SK-N-SH (cell line): Measurements from ENCODE around the gene CYP51A1. TPM values are rescaled to one million over a fixed set of nuclear protein-coding genes. Genes with fewer than 3 reads are reported as not detected.

Experiments used
- CTCF ChIA-PET: fragments of 300-600, 350-600 bp; formaldehyde crosslinking; extraction: SDS; loops from one replicate; lab custom pipeline; 2021; lab: Yijun Ruan, JAX
- POLR2A ChIA-PET: fragments of 350-600 bp; sonication (Branson Sonifier 250); formaldehyde crosslinking; extraction: SDS; loops from one replicate; lab custom pipeline; 2020; ENCODE audit warnings: antibody characterized with exemption, inconsistent platforms; lab: Yijun Ruan, JAX
- DNase-seq: peaks from one replicate; pipeline ENCODE4 v3.0.0; 2012
- H2AFZ ChIP-seq: fragments of 200-600 bp; sonication (generic); 2 replicates; pipeline ENCODE4 v1.8.1; 2016; ENCODE audit warnings: antibody characterized with exemption, mild to moderate bottlenecking, low read depth
- H3F3A ChIP-seq: fragments of 200-600 bp; sonication (generic); replicated peaks from 2 replicates; pipeline ENCODE3; 2016; ENCODE audit warnings: antibody characterized with exemption, mild to moderate bottlenecking; ENCODE audit not compliant: insufficient read depth
- H3K27ac ChIP-seq, 2 experiments: fragments of 200-500 bp in 1 of 2; fragments of 200-600 bp in 1 of 2; sonication (Bioruptor generic) in 1 of 2; sonication (generic), shearing (Covaris generic) in 1 of 2; 2 replicates each; pipeline versions ENCODE4 v1.5.1 to v1.6.1; 2014 to 2016; ENCODE audit warnings: low read depth in 2 of 2, inconsistent platforms in 1 of 2, low read length in 1 of 2, mild to moderate bottlenecking in 1 of 2, mixed read lengths in 1 of 2
- H3K27me3 ChIP-seq: fragments of 200-600 bp; sonication (generic), shearing (Covaris generic); 2 replicates; pipeline ENCODE4 v1.6.1; 2016; ENCODE audit warnings: mixed run types; ENCODE audit not compliant: insufficient read depth
- H3K36me3 ChIP-seq, 2 experiments: fragments of 200-500 bp in 1 of 2; fragments of 200-600 bp in 1 of 2; sonication (Bioruptor generic) in 1 of 2; sonication (generic) in 1 of 2; replicated peaks in 1 of 2; 2 replicates each; pipeline versions ENCODE3 to v1.5.1; 2014 to 2016; ENCODE audit warnings: low read length in 1 of 2, mild to moderate bottlenecking in 1 of 2; ENCODE audit not compliant: insufficient read depth in 2 of 2, control insufficient read depth in 1 of 2
- H3K4me1 ChIP-seq, 2 experiments: fragments of 200-500 bp in 1 of 2; fragments of 200-600 bp in 1 of 2; sonication (Bioruptor generic) in 1 of 2; sonication (generic), shearing (Covaris generic) in 1 of 2; 2 replicates each; pipeline versions ENCODE4 v1.5.1 to v1.6.1; 2014 to 2016; ENCODE audit warnings: low read depth in 1 of 2, low read length in 1 of 2, mixed run types in 1 of 2; ENCODE audit not compliant: insufficient read depth in 2 of 2, control insufficient read depth in 1 of 2
- H3K4me2 ChIP-seq: fragments of 200-600 bp; sonication (generic), shearing (Covaris generic); 2 replicates; pipeline ENCODE4 v1.6.1; 2017; ENCODE audit warnings: mixed run types
- H3K4me3 ChIP-seq, 2 experiments: fragments of 200-500 bp in 1 of 2; fragments of 200-600 bp in 1 of 2; sonication (Bioruptor generic) in 1 of 2; sonication (generic), shearing (Covaris generic) in 1 of 2; 2 replicates each; pipeline versions ENCODE4 v1.5.1 to v1.8.1; 2014 to 2016; ENCODE audit warnings: low read depth in 2 of 2, inconsistent platforms in 1 of 2, low read length in 1 of 2, mild to moderate bottlenecking in 1 of 2, mixed read lengths in 1 of 2, moderate library complexity in 1 of 2
- H3K79me2 ChIP-seq: fragments of 200-600 bp; sonication (generic); 2 replicates; pipeline ENCODE4 v1.8.1; 2017; ENCODE audit warnings: mild to moderate bottlenecking; ENCODE audit not compliant: insufficient read depth
- H3K9ac ChIP-seq: fragments of 200-600 bp; sonication (generic); 2 replicates; pipeline ENCODE4 v1.6.1; 2017; ENCODE audit warnings: mixed run types
- H3K9me2 ChIP-seq: fragments of 200-600 bp; sonication (generic); 2 replicates; pipeline ENCODE4 v1.6.1; 2017; ENCODE audit warnings: mixed run types
- H3K9me3 ChIP-seq: fragments of 200-600 bp; sonication (generic); 2 replicates; pipeline ENCODE4 v1.6.1; 2017; ENCODE audit warnings: mixed run types, mild to moderate bottlenecking, moderate library complexity
- H4K20me1 ChIP-seq: fragments of 200-600 bp; sonication (generic); 2 replicates; pipeline ENCODE4 v1.6.1; 2017; ENCODE audit warnings: mild to moderate bottlenecking, mixed run types; ENCODE audit not compliant: insufficient read depth
- CHD2 ChIP-seq: fragments of 150-350 bp; IDR thresholded peaks from 2 replicates; pipeline ENCODE4 v1.6.1; 2018; ENCODE audit warnings: low read length; ENCODE audit not compliant: partially characterized antibody
- CTCF ChIP-seq: fragments of 200-600 bp; sonication (generic); IDR thresholded peaks from 2 replicates; pipeline ENCODE4 v1.6.1; 2017; ENCODE audit warnings: antibody characterized with exemption, mild to moderate bottlenecking, moderate library complexity
- EP300 ChIP-seq, 2 experiments: IDR thresholded peaks; 2 replicates each; pipeline versions ENCODE4 v1.4.0 to v1.6.1; 2012; ENCODE audit warnings: borderline replicate concordance in 1 of 2, low read depth in 1 of 2, low read length in 1 of 2
- GATA2 ChIP-seq: sonication (generic); formaldehyde crosslinking; IDR thresholded peaks from 2 replicates; pipeline ENCODE4 v1.5.0; 2020; ENCODE audit warnings: mild to moderate bottlenecking, missing genetic modification reagents
- JUND ChIP-seq: IDR thresholded peaks from 2 replicates; pipeline ENCODE4 v1.4.0; 2012
- NRF1 ChIP-seq: IDR thresholded peaks from 2 replicates; pipeline ENCODE4 v1.6.1; 2012; ENCODE audit warnings: low read depth, mild to moderate bottlenecking, low read length
- POLR2AphosphoS5 ChIP-seq: IDR thresholded peaks from 2 replicates; pipeline ENCODE4 v1.6.1; 2012; ENCODE audit warnings: low read depth, low read length
- RAD21 ChIP-seq: IDR thresholded peaks from 2 replicates; pipeline ENCODE4 v1.6.1; 2012; ENCODE audit warnings: mild to moderate bottlenecking, low read length
- RCOR1 ChIP-seq: fragments of 150-350 bp; IDR thresholded peaks from 2 replicates; pipeline ENCODE4 v1.6.1; 2017; ENCODE audit warnings: antibody characterized with exemption, low read length
- SIN3A ChIP-seq: IDR thresholded peaks from 2 replicates; pipeline ENCODE4 v1.6.1; 2012; ENCODE audit warnings: low read depth, mild to moderate bottlenecking, low read length, moderate library complexity, borderline replicate concordance
- TAF1 ChIP-seq: IDR thresholded peaks from 2 replicates; pipeline ENCODE4 v1.6.1; 2012; ENCODE audit warnings: low read depth, mild to moderate bottlenecking, low read length, moderate library complexity, borderline replicate concordance
- TCF12 ChIP-seq: IDR thresholded peaks from 2 replicates; pipeline ENCODE4 v1.4.0; 2012
- USF1 ChIP-seq: IDR thresholded peaks from 2 replicates; pipeline ENCODE4 v1.4.0; 2012; ENCODE audit warnings: low read depth, borderline replicate concordance
- YY1 ChIP-seq: IDR thresholded peaks from 2 replicates; pipeline ENCODE4 v1.4.0; 2012; ENCODE audit warnings: low read depth, mild to moderate bottlenecking
- ZBTB33 ChIP-seq: IDR thresholded peaks from 2 replicates; pipeline ENCODE4 v1.4.0; 2012; ENCODE audit warnings: low read depth, borderline replicate concordance
- WGBS: methylation state at CpG from one replicate; pipeline ENCODE4 v1.1.6; 2017; ENCODE audit warnings: low lambda C conversion rate; 5-methylcytosine and 5-hydroxymethylcytosine counted together
- polyA plus RNA-seq, 3 experiments: library from polyadenylated mRNA; depleted of rRNA; stranded (reverse); fragments of >200 nt; gene quantifications; 2 replicates each; pipeline ENCODE4 v1.2.3, GENCODE V29; 2012
- TF ChIP-seq, protein P1 (sequence below): fragments of 150-350 bp; IDR thresholded peaks from 2 replicates; pipeline ENCODE4 v1.6.1; 2016; ENCODE audit warnings: mild to moderate bottlenecking, low read depth, low read length
- TF ChIP-seq, protein P2 (sequence below): IDR thresholded peaks from 2 replicates; pipeline ENCODE4; 2012

Gene CYP51A1
- polyA plus RNA-seq, 1 of the 3 experiments (the other 2 are of a cell fraction): 4.7 TPM

- TF ChIP-seq NRF1 (no peak), SIN3A (no peak), USF1 (no peak), ZBTB33 (no peak), EP300 (IDR thresholded peaks at IDR 0.05; ENCODE audit: borderline replicate concordance in 1 of 2, low read depth in 1 of 2, low read length in 1 of 2) (no peak)
Measured at GRCh38 chr7:92135052-92135889, 994 bp upstream of the CYP51A1 start (continued).

- H3K36me3 ChIP-seq: peaks cover 16 to 28% of the 10 kb centered on the region in 2 experiments
- peak; percentile 92 for DNase-seq
- peak overlapping the region; percentile 97 for H3K9ac ChIP-seq
- H3K79me2 ChIP-seq: peaks cover 38% of the 10 kb centered on the region
- ChIA-PET CTCF (interaction anchor here (0.6 to 3.9 kb wide), 53 partner anchors 8 to 364 kb away, joined by 3 to 38 read pairs (median 4); partner anchors contain the start of genes ANKIB1, GATAD1, KRIT1 and LRRD1), POLR2A (interaction anchor here (0.9 to 1.8 kb wide), 3 partner anchors 112 to 314 kb away, joined by 3 to 12 read pairs (median 4); partner anchors contain the start of genes ANKIB1, KRIT1 and MTERF1)
- no peaks in the 10 kb centered on the region for H3K9me2 ChIP-seq
- peaks cover 11% of the 10 kb centered on the region for H3F3A ChIP-seq
- no peaks in the 10 kb centered on the region for H3K27me3 ChIP-seq
- no peaks in the 10 kb centered on the region for H3K9me3 ChIP-seq
- no peak for TF ChIP-seq JUND
- peak; percentile 61 for TF ChIP-seq CHD2
- TF ChIP-seq RCOR1: peak; percentile 78; the same call in 1 of the 2 replicates
- peak; percentile 54 for TF ChIP-seq RAD21
- TF ChIP-seq TAF1: 0 out of 2 replicates have a peak, but pooled peaks have one; percentile 18
- TF ChIP-seq, protein P1, sequence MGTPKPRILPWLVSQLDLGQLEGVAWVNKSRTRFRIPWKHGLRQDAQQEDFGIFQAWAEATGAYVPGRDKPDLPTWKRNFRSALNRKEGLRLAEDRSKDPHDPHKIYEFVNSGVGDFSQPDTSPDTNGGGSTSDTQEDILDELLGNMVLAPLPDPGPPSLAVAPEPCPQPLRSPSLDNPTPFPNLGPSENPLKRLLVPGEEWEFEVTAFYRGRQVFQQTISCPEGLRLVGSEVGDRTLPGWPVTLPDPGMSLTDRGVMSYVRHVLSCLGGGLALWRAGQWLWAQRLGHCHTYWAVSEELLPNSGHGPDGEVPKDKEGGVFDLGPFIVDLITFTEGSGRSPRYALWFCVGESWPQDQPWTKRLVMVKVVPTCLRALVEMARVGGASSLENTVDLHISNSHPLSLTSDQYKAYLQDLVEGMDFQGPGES: 0 out of 2 replicates have a peak, but pooled peaks have one; percentile 25
- TF ChIP-seq TCF12: no peak
- no peak for TF ChIP-seq EP300 (IDR thresholded peaks at IDR 0.05; ENCODE audit: borderline replicate concordance in 1 of 2, low read depth in 1 of 2, low read length in 1 of 2)
- TF ChIP-seq CTCF: peak; percentile 100
- no peak for TF ChIP-seq POLR2AphosphoS5
- TF ChIP-seq GATA2: peak; percentile 26; the same call in 1 of the 2 replicates
- peak; percentile 58; the same call in 1 of the 2 replicates for TF ChIP-seq USF1
- TF ChIP-seq, protein P2, sequence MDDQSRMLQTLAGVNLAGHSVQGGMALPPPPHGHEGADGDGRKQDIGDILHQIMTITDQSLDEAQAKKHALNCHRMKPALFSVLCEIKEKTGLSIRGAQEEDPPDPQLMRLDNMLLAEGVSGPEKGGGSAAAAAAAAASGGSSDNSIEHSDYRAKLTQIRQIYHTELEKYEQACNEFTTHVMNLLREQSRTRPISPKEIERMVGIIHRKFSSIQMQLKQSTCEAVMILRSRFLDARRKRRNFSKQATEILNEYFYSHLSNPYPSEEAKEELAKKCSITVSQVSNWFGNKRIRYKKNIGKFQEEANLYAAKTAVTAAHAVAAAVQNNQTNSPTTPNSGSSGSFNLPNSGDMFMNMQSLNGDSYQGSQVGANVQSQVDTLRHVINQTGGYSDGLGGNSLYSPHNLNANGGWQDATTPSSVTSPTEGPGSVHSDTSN: no peak
- peak; percentile 68; the same call in 1 of the 2 replicates for TF ChIP-seq SIN3A
- TF ChIP-seq YY1: peak; percentile 82
- TF ChIP-seq, all 33 proteins: peak for 10
- peak overlapping the region; percentile 82 to 99 for H3K4me3 ChIP-seq
- WGBS: 5% methylated on average over 11 of the region's 42 CpGs
- H3K27ac ChIP-seq: peak overlapping the region; percentile 95 to 98
- no peaks in the 10 kb centered on the region for H4K20me1 ChIP-seq
- H3K4me2 ChIP-seq: peak overlapping the region; percentile 72
- H3K4me1 ChIP-seq: peaks cover 0 to 16% of the 10 kb centered on the region in 2 experiments; a peak in 3 of 4 replicates
- peak overlapping the region; percentile 99 for H2AFZ ChIP-seq
Measured at GRCh38 chr7:92133737-92134270, 473 bp downstream of the CYP51A1 start.
